H1 (cell line): Measurements from ENCODE around the gene TMC3. TPM values are rescaled to one million over a fixed set of nuclear protein-coding genes. Genes with fewer than 3 reads are reported as not detected.

Source experiments
- CTCF ChIA-PET: fragments of 300-600 bp; sonication (Branson Sonifier 250); formaldehyde crosslinking; loops from one replicate; lab custom pipeline; 2021; ENCODE audit not compliant: partially characterized antibody; lab: Charles Lee
- POLR2A ChIA-PET: fragments of 300-600 bp; sonication (Branson Sonifier 250); formaldehyde crosslinking; loops from one replicate; lab custom pipeline; 2021; ENCODE audit warnings: inconsistent platforms; ENCODE audit not compliant: partially characterized antibody; lab: Charles Lee
- DNase-seq, 2 experiments: peaks; one replicate each; pipeline versions ENCODE4 v3.0.0 to v3.0.0-alpha.2; 2010 to 2022; ENCODE audit warnings: low spot score in 2 of 2, low read depth in 1 of 2, mixed read lengths in 1 of 2
- FAIRE-seq: peaks from 2 replicates; lab custom pipeline; 2011; peaks lifted over from hg19 to GRCh38; lab: Jason Lieb, UNC
- H2AFZ ChIP-seq: 2 replicates; pipeline ENCODE4 v1.8.1; 2012; ENCODE audit warnings: low read length, inconsistent platforms
- H2AK5ac ChIP-seq: 2 replicates; pipeline ENCODE4 v1.6.1; 2013; ENCODE audit warnings: low read depth, low read length
- H2BK120ac ChIP-seq: replicated peaks from 2 replicates; pipeline ENCODE3; 2013; ENCODE audit warnings: low read depth, low read length, inconsistent platforms
- H2BK12ac ChIP-seq: 2 replicates; pipeline ENCODE4 v1.6.1; 2013; ENCODE audit warnings: low read depth, low read length
- H2BK15ac ChIP-seq: 2 replicates; pipeline ENCODE4 v1.6.1; 2013; ENCODE audit warnings: low read length
- H2BK20ac ChIP-seq: 2 replicates; pipeline ENCODE4 v1.6.1; 2013; ENCODE audit warnings: low read length
- H2BK5ac ChIP-seq: 2 replicates; pipeline ENCODE4 v1.6.1; 2013; ENCODE audit warnings: low read depth, low read length
- H3K14ac ChIP-seq: 2 replicates; pipeline ENCODE4 v1.6.1; 2013; ENCODE audit warnings: inconsistent platforms; ENCODE audit not compliant: insufficient read length
- H3K18ac ChIP-seq: 2 replicates; pipeline ENCODE4 v1.6.1; 2013; ENCODE audit warnings: low read length; ENCODE audit errors: extremely low read depth
- H3K23ac ChIP-seq: 2 replicates; pipeline ENCODE4 v1.6.1; 2013; ENCODE audit warnings: inconsistent platforms; ENCODE audit not compliant: insufficient read length
- H3K23me2 ChIP-seq: 2 replicates; pipeline ENCODE4 v1.6.1; 2013; ENCODE audit warnings: low read depth, low read length
- H3K27ac ChIP-seq: 2 replicates; pipeline ENCODE4 v1.6.1; 2011; ENCODE audit warnings: low read depth, low read length, inconsistent platforms
- H3K27me3 ChIP-seq, 4 experiments: replicated peaks in 1 of 4; 1 replicate in 1 of 4; 2 replicates in 3 of 4; pipeline versions ENCODE4 v1.6.1 to v1.8.1; 2011 to 2013; ENCODE audit warnings: low read length in 3 of 4, mild to moderate bottlenecking in 3 of 4, inconsistent platforms in 2 of 4, mixed read lengths in 2 of 4, moderate library complexity in 1 of 4; ENCODE audit not compliant: control insufficient read depth in 3 of 4, insufficient read depth in 3 of 4; ENCODE audit errors: extremely low read depth in 1 of 4
- H3K36me3 ChIP-seq, 4 experiments: 2 replicates each; pipeline versions ENCODE4 v1.6.1 to v1.8.1; 2011 to 2013; ENCODE audit warnings: mild to moderate bottlenecking in 4 of 4, low read length in 3 of 4, moderate library complexity in 2 of 4, control low read depth in 1 of 4, inconsistent platforms in 1 of 4; ENCODE audit not compliant: insufficient read depth in 4 of 4, control insufficient read depth in 2 of 4
- H3K4ac ChIP-seq: replicated peaks from 2 replicates; pipeline ENCODE3; 2013; ENCODE audit warnings: low read length, low read depth, mixed read lengths, inconsistent platforms; ENCODE audit not compliant: insufficient read length
- H3K4me1 ChIP-seq, 4 experiments: replicated peaks in 1 of 4; 1 replicate in 1 of 4; 2 replicates in 3 of 4; pipeline versions ENCODE4 v1.6.1 to v1.8.1; 2011 to 2013; ENCODE audit warnings: low read length in 3 of 4, inconsistent platforms in 2 of 4, mixed read lengths in 1 of 4; ENCODE audit not compliant: insufficient read depth in 4 of 4, control insufficient read depth in 3 of 4
- H3K4me2 ChIP-seq, 2 experiments: 2 replicates each; pipeline versions ENCODE4 v1.6.1 to v1.8.1; 2011 to 2013; ENCODE audit warnings: low read depth in 2 of 2, low read length in 2 of 2, control low read depth in 1 of 2, inconsistent platforms in 1 of 2, mild to moderate bottlenecking in 1 of 2; ENCODE audit not compliant: insufficient read depth in 1 of 2
- H3K4me3 ChIP-seq, 4 experiments: fragments of 200-600, 300-600 bp in 1 of 4; sonication (generic), shearing (Covaris generic), sonication (Bioruptor Twin) in 1 of 4; 2 replicates each; pipeline versions ENCODE4 v1.5.1 to v1.8.1; 2011 to 2016; ENCODE audit warnings: low read length in 4 of 4, low read depth in 3 of 4, control low read depth in 2 of 4, inconsistent platforms in 2 of 4, mild to moderate bottlenecking in 2 of 4, mixed read lengths in 1 of 4, moderate library complexity in 1 of 4; ENCODE audit not compliant: insufficient read depth in 2 of 4; ENCODE audit errors: extremely low read depth in 1 of 4
- H3K56ac ChIP-seq: replicated peaks from 2 replicates; pipeline ENCODE3; 2013; ENCODE audit warnings: low read depth, mild to moderate bottlenecking, mixed read lengths, low read length, inconsistent platforms; ENCODE audit not compliant: insufficient read length
- H3K79me1 ChIP-seq: 2 replicates; pipeline ENCODE4 v1.6.1; 2013; ENCODE audit warnings: low read depth, low read length, control low read depth
- H3K79me2 ChIP-seq, 2 experiments: 2 replicates each; pipeline versions ENCODE4 v1.6.1 to v1.8.1; 2012 to 2013; ENCODE audit warnings: low read length in 2 of 2, mild to moderate bottlenecking in 2 of 2, inconsistent platforms in 1 of 2; ENCODE audit not compliant: insufficient read depth in 2 of 2, control insufficient read depth in 1 of 2
- H3K9ac ChIP-seq, 4 experiments: replicated peaks in 1 of 4; 1 replicate in 1 of 4; 2 replicates in 3 of 4; pipeline versions ENCODE4 v1.6.1 to v1.8.1; 2011 to 2013; ENCODE audit warnings: low read depth in 3 of 4, low read length in 3 of 4, control low read depth in 2 of 4, mild to moderate bottlenecking in 2 of 4, moderate library complexity in 2 of 4, inconsistent platforms in 1 of 4; ENCODE audit errors: extremely low read depth in 1 of 4
- H3K9me3 ChIP-seq, 2 experiments: 2 replicates each; pipeline versions ENCODE4 v1.6.1 to v1.8.1; 2012 to 2013; ENCODE audit warnings: mild to moderate bottlenecking in 2 of 2, moderate library complexity in 2 of 2, control low read depth in 1 of 2, inconsistent platforms in 1 of 2, low read depth in 1 of 2, low read length in 1 of 2, mixed read lengths in 1 of 2; ENCODE audit not compliant: insufficient read depth in 2 of 2
- H4K20me1 ChIP-seq, 2 experiments: replicated peaks in 1 of 2; 2 replicates each; pipeline versions ENCODE3 to v1.8.1; 2011 to 2013; ENCODE audit warnings: inconsistent platforms in 2 of 2, low read length in 2 of 2, mild to moderate bottlenecking in 1 of 2; ENCODE audit not compliant: insufficient read depth in 2 of 2, control insufficient read depth in 1 of 2
- H4K5ac ChIP-seq: 2 replicates; pipeline ENCODE4 v1.6.1; 2013; ENCODE audit warnings: low read length, low read depth, mixed read lengths, inconsistent platforms; ENCODE audit not compliant: insufficient read length
- H4K8ac ChIP-seq: 2 replicates; pipeline ENCODE4 v1.8.0; 2013; ENCODE audit warnings: mild to moderate bottlenecking, moderate library complexity, low read length, inconsistent platforms; ENCODE audit not compliant: insufficient read depth; ENCODE audit errors: extremely low read depth
- H4K91ac ChIP-seq: replicated peaks from 2 replicates; pipeline ENCODE3; 2013; ENCODE audit warnings: low read length, mixed read lengths, inconsistent platforms; ENCODE audit not compliant: insufficient read length
- CBX8 ChIP-seq: fragments of 300-800, 300-1000 bp; sonication (generic); IDR thresholded peaks from 2 replicates; pipeline ENCODE4 v1.7.1; 2016; ENCODE audit warnings: low read depth, low read length, borderline replicate concordance
- CREB1 ChIP-seq: IDR thresholded peaks from 2 replicates; pipeline ENCODE4 v1.6.1; 2012; ENCODE audit warnings: inconsistent platforms
- EP300 ChIP-seq, 2 experiments: IDR thresholded peaks; 1 replicate in 1 of 2; 2 replicates in 1 of 2; pipeline ENCODE4 v1.6.1; 2011 to 2012; ENCODE audit warnings: low read depth in 2 of 2, low read length in 2 of 2, mild to moderate bottlenecking in 2 of 2, borderline replicate concordance in 1 of 2, inconsistent platforms in 1 of 2, moderate library complexity in 1 of 2
- JUN ChIP-seq: IDR thresholded peaks from 2 replicates; pipeline ENCODE4 v1.6.1; 2011; ENCODE audit warnings: low read depth, mild to moderate bottlenecking, improper control_type of control experiment, low read length
- JUND ChIP-seq: IDR thresholded peaks from 2 replicates; pipeline ENCODE4 v1.6.1; 2011; ENCODE audit warnings: mild to moderate bottlenecking, improper control_type of control experiment, low read length
- RNF2 ChIP-seq: fragments of 200-900, 300-1000 bp; sonication (generic); IDR thresholded peaks from 2 replicates; pipeline ENCODE4 v1.7.1; 2016; ENCODE audit warnings: borderline replicate concordance, low read depth, mild to moderate bottlenecking, antibody characterized with exemption, low read length; ENCODE audit not compliant: poor library complexity, severe bottlenecking; ENCODE audit errors: missing control alignments
- RXRA ChIP-seq: IDR thresholded peaks from 2 replicates; pipeline ENCODE4 v1.6.1; 2011; ENCODE audit warnings: low read depth, mild to moderate bottlenecking, low read length, moderate library complexity; ENCODE audit not compliant: insufficient read depth
- SIX5 ChIP-seq: IDR thresholded peaks from 2 replicates; pipeline ENCODE4 v1.6.1; 2011; ENCODE audit warnings: mild to moderate bottlenecking, low read depth, low read length
- SP2 ChIP-seq: IDR thresholded peaks from 2 replicates; pipeline ENCODE4 v1.6.1; 2012; ENCODE audit warnings: mild to moderate bottlenecking, low read length, inconsistent platforms
- SRF ChIP-seq: IDR thresholded peaks from 2 replicates; pipeline ENCODE4 v1.6.1; 2011; ENCODE audit warnings: mild to moderate bottlenecking, low read depth, low read length, moderate library complexity
- WGBS, 2 experiments: shearing (Covaris generic) in 1 of 2; methylation state at CpG; one replicate each; pipeline versions ENCODE4 v1.1.6 to v1.1.7; 2013 to 2015; ENCODE audit warnings: low lambda C conversion rate in 2 of 2, mixed read lengths in 2 of 2, inconsistent platforms in 1 of 2, low coverage in 1 of 2, missing lambda C conversion rate in 1 of 2; ENCODE audit not compliant: insufficient replicate concordance in 2 of 2, insufficient coverage in 1 of 2, insufficient read length in 1 of 2; ENCODE audit errors: extremely low coverage in 1 of 2, missing lambda C conversion rate in 1 of 2; 5-methylcytosine and 5-hydroxymethylcytosine counted together
- polyA plus RNA-seq, 7 experiments: library from polyadenylated mRNA; depleted of rRNA in 3 of 7; stranded (reverse) in 5 of 7; unstranded in 2 of 7; fragments of >200 nt in 5 of 7; fragments of 200-250 nt in 2 of 7; gene quantifications; 1 replicate in 5 of 7; 2 replicates in 1 of 7; 4 replicates in 1 of 7; pipeline versions ENCODE4 v1.2.1 to v1.2.3, GENCODE V29; 2011 to 2013; ENCODE audit warnings: missing spikeins in 2 of 7, mixed read lengths in 2 of 7
- total RNA-seq: library from RNA; stranded (reverse); fragmentation: NEBNext Ultra II Directional; extraction: Animal tissue kit (Norgen Biotek cat#: 25700); gene quantifications from 2 replicates; pipeline ENCODE4 v1.2.1, GENCODE V29; 2021
- TF ChIP-seq, protein P1 (sequence below): IDR thresholded peaks from 2 replicates; pipeline ENCODE4 v1.6.1; 2012; ENCODE audit warnings: low read length, inconsistent platforms

TMC3 gene
- total and polyA plus RNA-seq, 2 of the 8 experiments (the other 6 are each of a cell fraction or from before 2014, with no cell fraction given), result not detected

DNA sequence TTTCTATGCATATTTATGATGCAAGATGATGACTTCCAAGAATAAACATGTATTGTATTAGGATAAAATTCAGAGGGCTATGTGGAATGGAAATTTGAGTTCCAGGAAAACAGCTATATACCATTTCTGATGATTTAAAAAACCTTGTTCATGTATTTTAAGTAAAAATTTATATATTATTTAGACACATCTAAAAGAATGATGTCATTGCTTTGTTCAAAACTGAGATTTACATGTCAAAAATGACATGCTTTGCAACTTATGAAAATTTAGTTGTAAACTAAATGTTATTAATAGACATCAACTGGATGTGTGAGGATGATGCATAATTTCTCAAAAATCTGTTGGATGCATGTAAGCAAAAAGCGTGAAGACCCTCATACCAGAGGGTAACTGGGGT is 52.3 kb downstream of the TMC3 start:
- no peak overlapping the region for H4K91ac ChIP-seq
- H3K18ac ChIP-seq, result no peak overlapping the region
- peaks cover 6% of the 10 kb centered on the region; the same call in 1 of the 2 replicates for H3K23me2 ChIP-seq
- no peak for FAIRE-seq
- H3K4ac ChIP-seq, result no peak overlapping the region
- H4K20me1 ChIP-seq, result peaks cover 0 to 4% of the 10 kb centered on the region in 2 experiments
- CTCF ChIA-PET, result interaction anchor here (0.9 to 1.7 kb wide), 4 partner anchors 28 to 80 kb away, joined by 3 to 4 read pairs (median 4); no protein-coding TSS in a partner anchor
- H3K14ac ChIP-seq, result no peak overlapping the region
- no peak overlapping the region for H2BK15ac ChIP-seq
- H3K9me3 ChIP-seq, result no peaks in the 10 kb centered on the region
- H2BK120ac ChIP-seq, result no peak overlapping the region
- DNase-seq, result no peak
- peaks cover 0 to 11% (median 4%) of the 10 kb centered on the region in 4 experiments; a peak in 5 of 8 replicates for H3K36me3 ChIP-seq
- no peaks in the 10 kb centered on the region for H3K79me2 ChIP-seq
- no peak overlapping the region for H3K4me3 ChIP-seq
- no peak overlapping the region for H3K56ac ChIP-seq
- H3K4me1 ChIP-seq, result peaks cover 0 to 8% (median under 1%) of the 10 kb centered on the region in 4 experiments; a peak in 4 of 7 replicates
- H4K5ac ChIP-seq, result no peak overlapping the region
- no peak overlapping the region for H3K9ac ChIP-seq
- no peak overlapping the region for H2BK12ac ChIP-seq
- H2BK5ac ChIP-seq, result no peak overlapping the region
- H3K4me2 ChIP-seq, result no peak overlapping the region
- TF ChIP-seq CBX8, result no peak
- no peak for TF ChIP-seq RNF2
- TF ChIP-seq SP2, result no peak
- no peak for TF ChIP-seq JUND
- TF ChIP-seq SRF, result no peak
- TF ChIP-seq EP300 (IDR thresholded peaks at IDR 0.05; ENCODE audit: borderline replicate concordance in 1 of 2, low read depth in 2 of 2, low read length in 2 of 2), result no peak
- TF ChIP-seq, protein P1, sequence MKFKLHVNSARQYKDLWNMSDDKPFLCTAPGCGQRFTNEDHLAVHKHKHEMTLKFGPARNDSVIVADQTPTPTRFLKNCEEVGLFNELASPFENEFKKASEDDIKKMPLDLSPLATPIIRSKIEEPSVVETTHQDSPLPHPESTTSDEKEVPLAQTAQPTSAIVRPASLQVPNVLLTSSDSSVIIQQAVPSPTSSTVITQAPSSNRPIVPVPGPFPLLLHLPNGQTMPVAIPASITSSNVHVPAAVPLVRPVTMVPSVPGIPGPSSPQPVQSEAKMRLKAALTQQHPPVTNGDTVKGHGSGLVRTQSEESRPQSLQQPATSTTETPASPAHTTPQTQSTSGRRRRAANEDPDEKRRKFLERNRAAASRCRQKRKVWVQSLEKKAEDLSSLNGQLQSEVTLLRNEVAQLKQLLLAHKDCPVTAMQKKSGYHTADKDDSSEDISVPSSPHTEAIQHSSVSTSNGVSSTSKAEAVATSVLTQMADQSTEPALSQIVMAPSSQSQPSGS, result no peak
- no peak for TF ChIP-seq SIX5
- TF ChIP-seq JUN, result no peak
- TF ChIP-seq CREB1, result no peak
- no peak for TF ChIP-seq RXRA
- TF ChIP-seq, all 59 proteins: peak for 0
- Histone ChIP-seq H4K8ac (no peak overlapping the region), H2AK5ac (no peak overlapping the region), H2BK20ac (no peak overlapping the region), H2AFZ (no peak overlapping the region), H3K27ac (no peak overlapping the region), H3K27me3 (0 out of 7 replicates have a peak, but pooled peaks cover 0 to 3% (median 0%) of the 10 kb centered on the region in 4 experiments), H3K79me1 (no peaks in the 10 kb centered on the region), H3K23ac (no peak overlapping the region)
- WGBS, 2 experiments, result 86% methylated on average over 1 of the region's 1 CpG; no CpG with 5 or more reads in 1 of the 2 experiments
- POLR2A ChIA-PET, result interaction anchor here (0.6 to 2.7 kb wide), 3 partner anchors 17 to 27 kb away, joined by 3 to 9 read pairs (median 3); no protein-coding TSS in a partner anchor
